ENCODE measurements around the gene GRIN2C.

Gene GRIN2C

DNA sequence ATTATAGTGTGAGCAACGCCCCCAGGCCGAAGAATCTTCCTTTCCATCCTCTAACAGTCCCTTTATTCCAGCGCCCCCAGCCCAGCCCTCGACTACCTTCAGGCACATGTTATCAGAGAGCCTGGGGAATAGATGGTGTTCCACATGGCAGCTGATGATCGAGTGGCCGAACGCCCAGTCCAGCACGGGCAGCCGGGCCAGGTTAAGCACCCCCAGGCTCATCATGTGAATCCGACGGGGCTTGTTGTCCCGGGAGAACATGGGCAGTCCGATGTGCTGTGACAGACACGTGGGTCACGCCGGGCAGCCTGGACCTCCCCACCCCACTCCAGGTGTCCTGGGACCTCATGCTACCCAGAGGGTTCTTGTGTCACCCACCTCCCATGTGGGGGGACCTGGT lies 19.6 kb upstream of the GRIN2C start:
- TF ChIP-seq, protein P1, sequence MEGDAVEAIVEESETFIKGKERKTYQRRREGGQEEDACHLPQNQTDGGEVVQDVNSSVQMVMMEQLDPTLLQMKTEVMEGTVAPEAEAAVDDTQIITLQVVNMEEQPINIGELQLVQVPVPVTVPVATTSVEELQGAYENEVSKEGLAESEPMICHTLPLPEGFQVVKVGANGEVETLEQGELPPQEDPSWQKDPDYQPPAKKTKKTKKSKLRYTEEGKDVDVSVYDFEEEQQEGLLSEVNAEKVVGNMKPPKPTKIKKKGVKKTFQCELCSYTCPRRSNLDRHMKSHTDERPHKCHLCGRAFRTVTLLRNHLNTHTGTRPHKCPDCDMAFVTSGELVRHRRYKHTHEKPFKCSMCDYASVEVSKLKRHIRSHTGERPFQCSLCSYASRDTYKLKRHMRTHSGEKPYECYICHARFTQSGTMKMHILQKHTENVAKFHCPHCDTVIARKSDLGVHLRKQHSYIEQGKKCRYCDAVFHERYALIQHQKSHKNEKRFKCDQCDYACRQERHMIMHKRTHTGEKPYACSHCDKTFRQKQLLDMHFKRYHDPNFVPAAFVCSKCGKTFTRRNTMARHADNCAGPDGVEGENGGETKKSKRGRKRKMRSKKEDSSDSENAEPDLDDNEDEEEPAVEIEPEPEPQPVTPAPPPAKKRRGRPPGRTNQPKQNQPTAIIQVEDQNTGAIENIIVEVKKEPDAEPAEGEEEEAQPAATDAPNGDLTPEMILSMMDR (IDR thresholded peaks at IDR 0.05; ENCODE audit: borderline replicate concordance, control extremely low read depth, extremely low read depth, insufficient read depth, missing control alignments), result no peak
- in situ Hi-C loops (cut with MboI; ENCODE audit: low sequenced_read_pairs, unreplicated experiment), result no loop called here
- DNase-seq (ENCODE audit: low spot score), result no peak

DNA sequence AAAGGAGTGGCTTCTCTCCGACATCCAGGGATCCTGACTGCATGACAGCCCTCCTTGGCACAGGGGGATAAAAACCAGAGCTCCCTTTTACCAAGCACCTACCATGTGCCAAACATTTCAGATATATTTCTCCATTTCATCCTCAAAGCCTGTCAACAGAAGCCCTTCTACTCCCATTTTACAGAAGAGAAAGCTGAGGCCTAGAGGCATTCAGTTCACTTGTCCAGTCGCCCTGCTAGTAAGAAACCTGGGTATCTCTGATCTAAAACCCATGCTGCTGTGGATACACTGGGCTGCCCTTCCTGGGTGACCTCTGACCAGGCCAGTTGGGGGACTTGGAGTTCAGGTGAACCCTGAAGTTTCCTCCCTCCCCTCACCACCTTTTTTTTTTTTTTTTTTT lies 19.0 kb upstream of the GRIN2C start:
- TF ChIP-seq, protein P1 (IDR thresholded peaks at IDR 0.05; ENCODE audit: borderline replicate concordance, control extremely low read depth, extremely low read depth, insufficient read depth, missing control alignments), result no peak
- in situ Hi-C loops (cut with MboI; ENCODE audit: low sequenced_read_pairs, unreplicated experiment), result no loop called here

DNA sequence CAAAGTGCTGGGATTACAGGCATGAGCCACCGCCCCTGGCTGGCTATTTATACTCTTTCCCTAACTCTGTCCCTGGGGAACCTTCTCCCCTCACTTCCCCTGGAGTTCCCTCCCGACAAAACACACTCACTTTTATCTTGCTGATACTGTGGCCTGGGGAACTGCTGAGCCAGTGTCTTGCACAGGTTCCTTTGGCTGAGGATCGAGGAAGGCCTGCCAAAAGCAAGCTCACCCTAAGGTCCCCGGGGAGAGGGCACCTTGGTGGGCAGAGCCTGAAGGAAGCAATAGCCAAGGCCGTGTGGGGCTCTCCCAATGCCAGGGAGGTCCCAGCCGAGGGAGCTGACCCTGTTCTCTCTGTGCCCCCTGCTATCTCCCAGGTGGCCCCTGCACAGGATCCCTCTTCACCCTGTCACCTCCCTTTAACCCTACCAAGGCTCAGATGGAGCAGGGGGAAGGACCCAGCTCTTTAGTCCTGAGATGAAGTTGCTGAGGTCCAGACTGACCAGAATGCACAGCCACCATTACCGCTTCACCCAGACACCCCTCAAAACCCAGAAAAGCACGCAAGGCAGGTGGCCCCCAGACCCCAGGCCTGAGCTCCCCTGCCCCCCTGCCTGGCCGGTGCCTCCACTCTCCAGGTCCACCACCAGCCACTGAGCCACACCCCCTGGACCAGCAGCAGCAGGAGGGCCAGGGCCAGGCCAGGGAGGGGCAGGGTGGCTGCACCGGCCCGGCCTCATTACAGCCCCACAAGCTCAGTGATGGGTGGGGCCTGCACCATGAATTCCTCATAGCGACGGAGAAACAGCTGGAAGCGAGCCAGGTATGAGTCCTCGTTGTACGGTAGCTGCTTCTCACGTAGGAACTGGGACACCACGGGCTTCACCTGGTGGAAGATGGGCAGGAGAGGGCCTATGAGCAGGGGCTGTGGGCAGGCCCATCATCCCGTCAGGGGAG lies 18.2 kb upstream of the GRIN2C start:
- in situ Hi-C loops (cut with MboI; ENCODE audit: low sequenced_read_pairs, unreplicated experiment), result no loop called here
- DNase-seq (ENCODE audit: low spot score), result no peak
- TF ChIP-seq, protein P1 (IDR thresholded peaks at IDR 0.05; ENCODE audit: borderline replicate concordance, control extremely low read depth, extremely low read depth, insufficient read depth, missing control alignments), result no peak

More for the DNA sequence above, 19.0 kb upstream of the GRIN2C start:
- no peak for DNase-seq (ENCODE audit: low spot score)

DNA sequence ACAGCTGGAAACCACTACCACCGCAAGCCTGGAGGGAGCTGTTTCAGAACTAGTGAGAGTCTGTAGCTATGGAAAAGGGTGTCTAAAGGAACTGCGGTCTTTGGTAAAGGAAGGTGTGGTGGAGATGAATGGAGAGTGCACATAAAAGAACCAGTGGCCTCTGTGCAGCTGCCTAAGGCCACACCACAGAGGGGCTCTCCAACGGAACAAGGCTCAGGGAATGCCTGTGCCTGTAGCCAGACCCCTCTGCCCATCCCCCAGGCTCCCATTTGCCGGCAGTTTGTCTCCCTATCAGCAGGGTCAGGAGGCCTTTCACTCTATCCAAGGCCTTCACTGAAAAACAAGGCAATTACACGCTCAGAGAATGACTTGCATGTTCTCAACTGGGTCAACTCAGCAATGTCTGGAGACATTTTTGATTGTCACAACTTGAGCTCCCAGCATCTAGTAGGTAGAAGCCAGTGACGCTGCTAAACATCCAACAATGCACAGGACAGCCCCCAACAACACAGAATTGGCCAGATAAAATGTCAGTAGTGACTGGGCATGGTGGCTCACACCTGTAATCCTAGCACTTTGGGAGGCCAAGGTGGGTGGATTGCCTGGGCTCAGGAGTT lies 16.4 kb upstream of the GRIN2C start:
- TF ChIP-seq, protein P1 (IDR thresholded peaks at IDR 0.05; ENCODE audit: borderline replicate concordance, control extremely low read depth, extremely low read depth, insufficient read depth, missing control alignments), result no peak
- in situ Hi-C loops (cut with MboI; ENCODE audit: low sequenced_read_pairs, unreplicated experiment), result no loop called here
- no peak for DNase-seq (ENCODE audit: low spot score)

DNA sequence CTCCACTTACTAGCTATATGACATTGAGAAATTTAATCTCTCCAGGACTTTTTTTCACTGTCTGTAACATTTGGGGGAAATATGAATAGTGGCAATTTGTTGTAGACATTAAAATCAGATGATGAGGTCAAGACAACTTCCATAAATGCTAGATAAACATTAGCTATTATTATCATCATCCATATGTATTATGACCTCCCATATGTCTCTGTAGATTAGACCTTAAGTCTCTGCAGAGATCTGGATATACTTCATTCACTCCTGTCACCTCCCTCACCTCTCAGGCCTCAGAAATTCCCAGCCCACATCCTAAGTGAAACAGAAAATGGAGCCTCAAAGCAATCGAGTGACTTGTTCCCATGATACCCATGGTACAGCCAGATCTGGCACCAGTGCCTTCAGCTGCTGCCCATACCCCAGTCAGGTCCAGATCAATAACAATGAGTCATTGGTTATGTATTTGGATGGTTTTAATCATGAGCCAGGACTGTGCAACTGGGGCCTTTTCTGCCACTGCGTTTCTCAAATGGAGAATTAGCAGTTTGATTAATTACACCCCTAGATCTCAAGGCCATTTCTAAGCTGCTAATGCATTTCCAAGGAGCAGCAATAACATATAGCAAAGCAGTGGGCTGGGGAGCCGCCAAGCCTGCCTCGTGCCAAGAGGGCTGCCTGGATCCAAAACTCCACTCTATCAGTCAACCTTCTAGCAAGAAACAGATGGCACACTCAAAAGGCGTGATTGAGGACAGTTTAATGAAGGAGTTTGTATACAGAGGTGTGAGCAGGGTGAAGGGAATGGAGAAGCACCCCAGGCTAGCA lies 15.7 kb upstream of the GRIN2C start:
- TF ChIP-seq, protein P1 (IDR thresholded peaks at IDR 0.05; ENCODE audit: borderline replicate concordance, control extremely low read depth, extremely low read depth, insufficient read depth, missing control alignments), result no peak
- no peak for DNase-seq (ENCODE audit: low spot score)
- in situ Hi-C loops (cut with MboI; ENCODE audit: low sequenced_read_pairs, unreplicated experiment), result no loop called here

DNA sequence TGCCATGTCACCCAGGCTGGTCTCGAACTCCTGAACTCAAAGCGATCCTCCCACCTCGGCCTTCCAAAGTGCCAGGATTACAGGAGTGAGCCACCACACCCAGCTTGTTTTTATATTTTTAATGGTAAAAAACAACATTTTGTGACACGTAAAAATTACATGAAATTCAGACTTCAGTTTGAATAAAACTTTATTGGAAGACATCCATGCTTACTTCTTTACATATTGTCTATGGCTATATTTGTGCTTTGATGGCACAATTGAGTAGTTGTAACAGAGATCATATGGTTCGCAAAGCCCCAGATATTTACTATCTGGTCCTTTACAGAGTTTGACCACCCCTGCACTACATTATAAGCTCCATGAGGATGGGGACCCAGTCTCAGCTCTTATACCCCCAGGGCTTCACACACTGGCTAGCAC lies 14.9 kb upstream of the GRIN2C start:
- no peak for DNase-seq (ENCODE audit: low spot score)
- in situ Hi-C loops (cut with MboI; ENCODE audit: low sequenced_read_pairs, unreplicated experiment), result no loop called here
- TF ChIP-seq, protein P1 (IDR thresholded peaks at IDR 0.05; ENCODE audit: borderline replicate concordance, control extremely low read depth, extremely low read depth, insufficient read depth, missing control alignments), result no peak
